IPS-15b (cell line): ENCODE measurements around the gene SYF2.

Source experiments
- H3K27me3 ChIP-seq: one replicate; pipeline ENCODE4 v1.6.1; 2013; ENCODE audit warnings: low read length; ENCODE audit not compliant: control insufficient read depth, insufficient read depth
- H3K36me3 ChIP-seq: one replicate; pipeline ENCODE4 v1.6.1; 2013; ENCODE audit warnings: low read length; ENCODE audit not compliant: control insufficient read depth, insufficient read depth
- H3K4me1 ChIP-seq: one replicate; pipeline ENCODE4 v1.6.1; 2013; ENCODE audit warnings: mild to moderate bottlenecking, low read length; ENCODE audit not compliant: control insufficient read depth, insufficient read depth
- H3K4me3 ChIP-seq: one replicate; pipeline ENCODE4 v1.5.1; 2013; ENCODE audit warnings: low read depth, low read length
- H3K9ac ChIP-seq: one replicate; pipeline ENCODE4 v1.6.1; 2013; ENCODE audit warnings: low read depth, mild to moderate bottlenecking, low read length
- H3K9me3 ChIP-seq: one replicate; pipeline ENCODE4 v1.6.1; 2013; ENCODE audit warnings: mild to moderate bottlenecking, low read length; ENCODE audit not compliant: control insufficient read depth, insufficient read depth

Gene SYF2

GRCh38 chr1:25186161-25187007, 45.9 kb downstream of the SYF2 start:
- Histone ChIP-seq H3K27me3 (no peaks in the 10 kb centered on the region), H3K4me1 (no peaks in the 10 kb centered on the region), H3K9ac (no peak overlapping the region), H3K4me3 (no peak overlapping the region), H3K9me3 (no peaks in the 10 kb centered on the region), H3K36me3 (no peaks in the 10 kb centered on the region)

- H3K36me3 ChIP-seq, result no peaks in the 10 kb centered on the region
- no peak overlapping the region for H3K9ac ChIP-seq
- H3K4me3 ChIP-seq, result no peak overlapping the region
- H3K27me3 ChIP-seq, result no peaks in the 10 kb centered on the region
- no peaks in the 10 kb centered on the region for H3K4me1 ChIP-seq
- no peaks in the 10 kb centered on the region for H3K9me3 ChIP-seq
Observed at GRCh38 chr1:25185409-25186160, 46.7 kb downstream of the SYF2 start.

DNA sequence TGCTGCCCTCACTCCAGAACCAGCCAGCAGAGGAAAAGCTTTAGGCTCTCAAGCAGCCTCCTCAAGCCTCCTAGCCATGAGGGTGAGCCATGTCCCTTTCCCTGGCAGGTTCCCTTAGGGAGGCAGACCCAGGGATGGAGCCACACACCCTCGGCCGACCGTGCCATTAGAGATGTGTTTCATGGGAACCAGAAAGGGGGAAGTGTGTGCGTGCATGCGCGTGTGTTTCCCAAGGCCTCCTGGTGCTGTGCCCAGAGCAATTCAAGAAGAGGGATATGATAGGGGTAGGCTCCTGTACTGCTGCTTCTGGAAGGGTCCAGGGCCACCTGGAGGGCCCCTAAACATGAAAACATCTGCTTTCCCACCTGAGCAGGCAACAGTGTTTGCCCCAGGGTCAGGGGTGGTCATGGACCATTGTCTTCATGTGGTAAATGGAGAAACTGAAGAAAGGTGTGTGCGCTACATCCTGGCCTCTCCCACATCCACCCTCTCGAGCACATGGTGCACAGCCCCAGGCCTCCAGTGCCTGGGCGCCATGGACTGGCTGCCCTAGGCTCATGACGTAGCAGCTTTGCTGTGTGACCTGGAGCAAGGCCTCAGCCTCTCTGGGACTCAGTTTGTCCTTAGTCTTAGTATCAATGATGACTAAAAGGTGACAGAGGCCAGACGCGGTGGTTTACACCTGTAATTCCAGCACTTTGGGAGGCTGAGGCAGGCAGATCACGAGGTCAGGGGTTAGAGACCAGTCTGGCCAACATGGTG, 48.1 kb downstream of the SYF2 start:
- Histone ChIP-seq H3K27me3 (no peaks in the 10 kb centered on the region), H3K4me3 (no peak overlapping the region), H3K9me3 (no peaks in the 10 kb centered on the region), H3K36me3 (no peaks in the 10 kb centered on the region), H3K4me1 (no peaks in the 10 kb centered on the region), H3K9ac (no peak overlapping the region)

GRCh38 chr1:25183126-25183980, 48.9 kb downstream of the SYF2 start:
- Histone ChIP-seq H3K4me3 (no peak overlapping the region), H3K9ac (no peak overlapping the region), H3K36me3 (no peaks in the 10 kb centered on the region), H3K9me3 (no peaks in the 10 kb centered on the region), H3K4me1 (peaks cover 2% of the 10 kb centered on the region), H3K27me3 (no peaks in the 10 kb centered on the region)

DNA sequence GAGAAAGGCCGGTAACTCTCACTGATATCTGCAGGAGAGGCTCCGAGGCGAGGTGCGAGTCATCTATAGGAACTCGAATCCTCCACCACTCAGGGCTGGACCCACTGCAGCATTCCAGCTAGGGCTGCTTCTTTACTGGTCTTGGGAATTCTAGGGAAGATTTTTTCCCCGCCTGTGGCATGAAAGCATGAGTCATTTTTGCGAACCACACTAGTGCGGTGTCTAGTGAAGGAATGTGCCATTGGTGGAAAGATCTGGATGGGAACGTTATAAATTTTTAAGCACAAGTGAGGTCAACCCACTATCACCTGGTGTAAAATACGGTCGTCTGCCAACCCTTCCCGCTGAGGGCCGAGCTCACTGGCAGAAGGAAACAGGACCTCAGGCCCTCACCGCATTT, 49.7 kb downstream of the SYF2 start:
- H3K4me1 ChIP-seq, result peaks cover 2% of the 10 kb centered on the region

DNA sequence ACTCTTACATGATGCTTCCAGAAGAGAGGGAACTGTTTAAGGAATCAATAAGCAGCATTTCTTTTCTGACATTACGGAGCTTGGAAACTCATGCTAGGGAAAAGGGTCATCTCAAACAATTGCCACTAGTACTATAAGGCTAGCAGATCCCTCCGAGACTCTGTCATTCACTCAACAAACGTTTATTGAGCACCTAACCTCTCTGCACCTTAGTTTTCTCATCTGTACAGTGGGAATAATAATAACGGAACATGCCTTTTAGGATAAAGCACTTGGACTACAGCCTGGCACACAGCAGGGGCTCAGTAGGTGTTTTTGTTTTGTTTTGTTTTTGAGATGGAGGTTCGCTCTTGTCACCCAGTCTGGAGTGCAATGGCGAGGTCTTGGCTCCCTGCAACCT, 51.3 kb downstream of the SYF2 start:
- Histone ChIP-seq H3K36me3 (no peaks in the 10 kb centered on the region), H3K9ac (no peak overlapping the region), H3K27me3 (no peaks in the 10 kb centered on the region)

More for the DNA sequence above, 49.7 kb downstream of the SYF2 start:
- Histone ChIP-seq H3K36me3 (no peaks in the 10 kb centered on the region), H3K27me3 (no peaks in the 10 kb centered on the region), H3K9me3 (no peaks in the 10 kb centered on the region), H3K4me3 (no peak overlapping the region), H3K9ac (no peak overlapping the region)

DNA sequence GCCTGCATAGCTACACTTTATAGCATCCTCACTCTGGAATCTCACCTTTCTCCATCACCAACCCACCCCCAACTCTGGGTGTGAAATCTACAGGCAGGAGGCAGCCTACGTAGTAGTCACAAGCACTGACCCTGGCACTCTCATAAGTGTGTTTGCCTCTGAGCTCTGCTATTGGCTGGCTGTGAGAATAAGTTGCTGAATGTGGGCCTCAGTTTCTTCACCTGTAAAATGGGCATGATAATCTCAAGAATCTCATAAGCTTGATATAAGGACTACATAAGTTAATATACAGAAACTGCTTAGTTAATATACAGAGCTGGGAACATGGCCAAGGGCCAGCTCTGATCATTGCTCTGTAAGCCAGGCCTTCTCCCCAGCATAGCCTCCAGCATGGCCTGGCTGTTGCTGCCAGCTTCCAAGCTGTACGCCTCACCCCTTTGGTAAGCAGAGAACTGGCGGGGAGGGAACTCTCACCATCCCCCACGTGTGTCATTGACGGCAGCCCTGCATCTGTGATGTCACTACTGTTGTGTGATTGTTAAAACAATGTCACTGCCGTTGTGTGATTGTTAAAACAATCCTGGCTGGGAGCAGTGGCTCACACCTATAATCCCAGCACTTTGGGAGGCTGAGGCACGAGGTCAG, 53.3 kb downstream of the SYF2 start:
- Histone ChIP-seq H3K36me3 (no peaks in the 10 kb centered on the region), H3K9ac (no peak overlapping the region), H3K27me3 (no peaks in the 10 kb centered on the region), H3K9me3 (no peaks in the 10 kb centered on the region), H3K4me1 (peaks cover 2% of the 10 kb centered on the region), H3K4me3 (no peak overlapping the region)

More for the DNA sequence above, 51.3 kb downstream of the SYF2 start:
- H3K4me3 ChIP-seq, result no peak overlapping the region
- no peaks in the 10 kb centered on the region for H3K9me3 ChIP-seq
- H3K4me1 ChIP-seq, result peaks cover 2% of the 10 kb centered on the region

GRCh38 chr1:25174730-25175612, 57.3 kb downstream of the SYF2 start:
- Histone ChIP-seq H3K4me3 (no peak overlapping the region), H3K9ac (no peak overlapping the region), H3K27me3 (no peaks in the 10 kb centered on the region), H3K9me3 (no peaks in the 10 kb centered on the region), H3K4me1 (peaks cover 2% of the 10 kb centered on the region), H3K36me3 (no peaks in the 10 kb centered on the region)

- Histone ChIP-seq H3K9me3 (no peaks in the 10 kb centered on the region), H3K4me1 (peaks cover 2% of the 10 kb centered on the region), H3K36me3 (no peaks in the 10 kb centered on the region), H3K27me3 (no peaks in the 10 kb centered on the region), H3K9ac (no peak overlapping the region), H3K4me3 (no peak overlapping the region)
Observed at GRCh38 chr1:25174363-25174729, 58.0 kb downstream of the SYF2 start.

GRCh38 chr1:25173809-25174340, 58.4 kb downstream of the SYF2 start:
- Histone ChIP-seq H3K9me3 (no peaks in the 10 kb centered on the region), H3K4me3 (no peak overlapping the region), H3K9ac (no peak overlapping the region), H3K4me1 (peaks cover 2% of the 10 kb centered on the region), H3K27me3 (no peaks in the 10 kb centered on the region), H3K36me3 (no peaks in the 10 kb centered on the region)
